Kidney epithelial cell (primary cell): ENCODE measurements around the gene PKNOX1. TPM values are rescaled to one million over a fixed set of nuclear protein-coding genes. Genes with fewer than 3 reads are reported as not detected.
"Not testable (repeated sequence)": the region's sequence is repeated elsewhere in the genome, so short reads cannot be mapped to it uniquely, and the experiment has no call there.

ENCODE experiments used
- DNase-seq: peaks from one replicate; pipeline ENCODE4 v3.0.0-alpha.2; 2010; ENCODE audit warnings: low read depth
- H3K27me3 ChIP-seq: 2 replicates; pipeline ENCODE4 v1.6.0; 2011; ENCODE audit warnings: low read length; ENCODE audit not compliant: control insufficient read depth, insufficient read depth
- H3K36me3 ChIP-seq: 2 replicates; pipeline ENCODE4 v1.5.1; 2011; ENCODE audit warnings: low read length; ENCODE audit not compliant: control insufficient read depth, insufficient read depth
- H3K4me3 ChIP-seq: 2 replicates; pipeline ENCODE4 v1.5.1; 2011; ENCODE audit warnings: low read depth, mild to moderate bottlenecking, control low read depth, low read length
- total RNA-seq: library from RNA; depleted of rRNA; stranded (reverse); fragments of >200 nt; gene quantifications from 2 replicates; pipeline ENCODE4 v1.2.3, GENCODE V29; 2015

The PKNOX1 gene
- total RNA-seq, 1 donor from 2014 or later = 18.3 TPM

DNA sequence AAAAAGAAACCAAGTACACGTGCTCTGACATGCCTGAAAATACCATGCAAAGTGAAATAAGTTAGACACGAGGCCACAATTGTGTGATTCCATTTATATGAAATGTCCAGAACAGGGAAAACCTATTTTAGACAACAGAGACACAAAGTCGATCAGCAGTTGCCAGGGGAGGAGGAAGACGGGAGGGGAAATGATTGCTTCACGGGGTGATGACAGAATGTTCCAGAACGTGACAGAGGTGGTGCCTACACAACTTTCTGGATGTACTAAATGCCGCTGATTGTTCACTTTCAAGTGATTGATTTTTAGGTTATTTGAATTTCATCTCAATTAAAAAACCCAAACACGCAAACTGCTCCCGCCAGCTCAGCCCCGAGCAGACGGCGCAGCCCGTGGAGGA, 78.8 kb downstream of the PKNOX1 start:
- H3K36me3 ChIP-seq, DNase-seq, H3K4me3 ChIP-seq, H3K27me3 ChIP-seq: not testable (repeated sequence)

DNA sequence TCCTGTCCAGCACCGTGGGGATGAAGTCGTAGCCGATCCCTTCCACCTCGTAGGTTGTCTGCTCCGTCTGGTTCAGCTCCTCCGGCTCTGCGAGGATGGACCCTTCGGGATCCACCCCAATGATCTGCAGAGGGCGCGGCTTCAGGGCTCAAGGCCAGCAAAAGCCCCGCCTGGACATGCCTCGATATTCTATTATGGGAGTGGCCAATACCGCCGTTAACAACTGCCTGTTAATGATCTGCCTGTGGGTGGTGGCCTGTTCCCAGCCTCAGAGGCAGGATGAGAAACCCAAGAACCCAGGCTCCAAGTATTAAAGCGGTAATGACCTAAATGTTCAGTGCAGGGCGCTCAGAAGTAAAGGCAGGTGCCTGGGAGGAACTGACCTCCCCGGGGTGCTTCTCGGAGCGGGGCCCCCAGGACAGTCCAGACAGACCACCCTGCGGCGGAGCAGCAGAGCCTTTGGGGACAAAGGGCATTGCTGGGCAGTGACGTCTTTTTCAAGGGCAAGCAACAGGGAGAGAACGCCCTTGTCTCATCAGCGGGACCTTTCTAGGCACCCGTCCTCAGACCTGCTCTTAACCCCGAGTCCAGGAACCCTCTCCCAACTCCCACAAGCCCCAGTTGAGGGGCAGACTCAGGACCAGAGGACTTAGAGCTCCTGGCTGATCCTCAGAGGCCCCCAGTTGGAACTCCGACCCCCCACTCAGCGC, 88.7 kb downstream of the PKNOX1 start:
- DNase-seq, H3K36me3 ChIP-seq, H3K4me3 ChIP-seq, H3K27me3 ChIP-seq: not testable (repeated sequence)

DNA sequence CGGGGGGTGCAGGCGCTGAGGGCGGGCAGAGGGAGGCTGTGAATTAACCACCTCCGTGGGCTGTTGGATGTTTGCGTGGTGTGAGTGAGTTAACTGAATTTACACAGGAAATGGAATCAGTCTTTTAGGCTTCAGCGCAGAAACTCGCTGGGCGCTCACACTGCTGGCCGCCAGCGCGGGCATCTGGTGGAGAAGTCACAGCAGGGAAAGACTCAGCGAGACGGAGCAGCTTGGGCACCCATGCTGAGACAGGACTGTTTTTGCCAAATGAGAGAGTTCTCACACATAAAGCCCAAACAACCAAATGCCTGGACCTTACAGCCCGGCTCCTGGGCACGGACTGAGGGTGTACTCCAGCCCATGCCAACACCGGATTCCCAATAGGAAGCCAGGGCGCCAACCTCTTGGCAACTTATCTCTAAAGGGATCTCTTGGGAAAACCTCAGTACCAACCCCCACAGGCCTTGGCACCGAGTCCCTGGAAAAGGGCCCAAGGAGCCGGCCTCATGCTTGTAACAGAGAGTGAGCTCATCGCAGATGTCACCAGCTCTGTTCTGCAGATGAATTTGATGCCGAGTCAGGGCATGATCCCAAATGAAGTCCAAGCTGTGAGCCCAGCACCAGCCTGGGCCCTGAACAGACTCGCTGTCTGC, 90.0 kb downstream of the PKNOX1 start:
- not testable (repeated sequence) for H3K27me3 ChIP-seq, DNase-seq, H3K4me3 ChIP-seq

DNA sequence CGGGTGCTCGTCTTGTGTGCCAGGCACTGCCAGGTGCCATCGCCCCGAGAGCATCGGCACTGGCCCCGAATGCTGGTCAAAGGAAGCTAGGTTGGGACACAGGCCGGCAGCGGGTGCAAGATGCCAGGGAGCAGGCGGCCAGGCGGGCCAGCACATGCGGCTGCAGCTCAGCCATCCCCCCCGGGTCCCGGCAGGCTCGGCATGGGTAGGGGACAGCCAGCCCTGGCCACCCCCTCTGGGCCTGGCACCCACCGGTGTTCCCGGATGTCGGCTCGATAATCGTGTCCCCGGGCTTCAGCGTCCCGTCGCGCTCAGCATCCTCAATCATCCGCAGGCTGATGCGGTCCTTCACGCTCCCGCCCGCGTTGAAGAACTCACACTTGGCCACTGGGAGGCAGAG, 91.6 kb downstream of the PKNOX1 start:
- not testable (repeated sequence) for H3K27me3 ChIP-seq, DNase-seq, H3K36me3 ChIP-seq, H3K4me3 ChIP-seq

More for the DNA sequence above, 90.0 kb downstream of the PKNOX1 start:
- H3K36me3 ChIP-seq = not testable (repeated sequence)

DNA sequence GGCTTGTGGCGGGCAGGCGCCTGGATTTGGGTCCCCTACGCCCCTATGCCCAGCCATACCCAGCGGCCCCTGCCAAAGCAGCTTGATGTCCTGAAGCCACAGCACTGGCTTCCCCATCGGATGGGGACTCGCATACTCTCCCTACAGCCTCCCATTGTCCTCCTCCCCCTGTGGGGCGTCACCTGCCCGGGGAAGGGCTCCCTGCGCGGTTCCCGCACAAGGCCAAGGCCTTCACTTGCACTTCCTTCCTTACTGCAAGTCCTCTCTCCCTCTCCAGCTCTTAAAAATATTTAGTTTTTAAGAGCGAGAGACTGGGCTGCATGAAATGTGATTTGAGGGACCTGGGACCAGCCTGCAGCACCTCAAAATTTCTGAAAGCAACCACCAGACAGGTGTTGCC, 92.3 kb downstream of the PKNOX1 start:
- not testable (repeated sequence) for H3K36me3 ChIP-seq, H3K4me3 ChIP-seq, H3K27me3 ChIP-seq, DNase-seq

DNA sequence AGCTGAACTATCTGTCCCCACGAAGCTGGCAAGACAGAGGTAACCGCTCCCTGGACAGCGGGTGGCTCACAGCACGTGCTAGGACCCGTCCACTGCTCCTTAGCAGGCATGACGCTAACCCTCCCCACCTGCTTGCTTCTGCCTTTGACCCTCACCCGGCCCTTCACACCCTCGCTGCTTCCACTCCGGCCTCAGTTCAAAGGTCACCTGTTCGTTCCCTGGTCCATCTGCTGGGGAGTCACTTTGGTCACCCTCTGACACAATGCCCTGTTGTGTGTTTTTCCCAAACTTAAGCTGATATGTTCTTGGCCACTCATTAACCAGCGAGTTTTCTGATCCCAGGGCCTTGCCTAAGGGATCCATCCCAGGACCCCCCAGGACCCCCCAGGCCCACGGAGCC, 93.7 kb downstream of the PKNOX1 start:
- DNase-seq, H3K4me3 ChIP-seq, H3K36me3 ChIP-seq, H3K27me3 ChIP-seq: not testable (repeated sequence)

DNA sequence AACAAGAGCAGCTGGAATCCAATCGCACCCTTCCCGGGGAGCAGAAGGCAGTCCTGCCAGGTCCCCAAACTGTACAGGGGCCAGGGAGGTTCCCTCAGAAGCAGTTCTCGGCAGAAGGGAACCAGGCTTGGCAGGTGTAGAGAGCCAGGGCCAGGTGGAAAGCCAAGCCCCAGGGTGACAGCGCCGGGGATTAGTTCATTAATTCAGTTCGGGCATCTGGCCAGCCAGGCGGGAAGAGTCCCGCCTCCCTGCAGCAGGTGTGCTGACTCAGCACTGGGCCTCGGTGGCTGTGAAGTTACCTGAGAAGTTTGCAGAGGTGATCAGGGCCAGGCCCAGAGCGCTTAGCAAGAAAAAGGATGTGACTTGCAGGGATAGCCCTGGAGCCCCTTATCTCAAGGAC, 95.3 kb downstream of the PKNOX1 start:
- H3K36me3 ChIP-seq, H3K4me3 ChIP-seq, H3K27me3 ChIP-seq, DNase-seq: not testable (repeated sequence)

DNA sequence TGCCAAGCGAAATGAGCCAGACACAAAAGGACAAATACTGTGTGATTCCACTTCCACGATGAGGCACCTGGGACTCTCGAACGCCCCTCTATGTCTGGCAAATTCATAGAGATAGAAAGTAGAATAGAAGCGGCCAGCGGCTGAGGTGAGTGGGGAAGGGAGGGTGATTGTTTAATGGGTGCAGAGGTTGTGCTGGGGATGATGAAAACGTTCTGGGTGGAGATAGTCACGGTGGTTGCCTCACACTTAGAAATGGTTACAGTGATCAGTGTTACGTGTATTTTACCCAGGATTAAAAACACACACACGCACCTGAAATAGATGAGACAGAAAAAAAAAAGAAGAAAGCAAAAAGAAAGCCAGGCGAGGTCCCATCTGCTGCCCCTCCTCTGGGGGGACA, 98.4 kb downstream of the PKNOX1 start:
- not testable (repeated sequence) for H3K27me3 ChIP-seq, H3K36me3 ChIP-seq, H3K4me3 ChIP-seq, DNase-seq

DNA sequence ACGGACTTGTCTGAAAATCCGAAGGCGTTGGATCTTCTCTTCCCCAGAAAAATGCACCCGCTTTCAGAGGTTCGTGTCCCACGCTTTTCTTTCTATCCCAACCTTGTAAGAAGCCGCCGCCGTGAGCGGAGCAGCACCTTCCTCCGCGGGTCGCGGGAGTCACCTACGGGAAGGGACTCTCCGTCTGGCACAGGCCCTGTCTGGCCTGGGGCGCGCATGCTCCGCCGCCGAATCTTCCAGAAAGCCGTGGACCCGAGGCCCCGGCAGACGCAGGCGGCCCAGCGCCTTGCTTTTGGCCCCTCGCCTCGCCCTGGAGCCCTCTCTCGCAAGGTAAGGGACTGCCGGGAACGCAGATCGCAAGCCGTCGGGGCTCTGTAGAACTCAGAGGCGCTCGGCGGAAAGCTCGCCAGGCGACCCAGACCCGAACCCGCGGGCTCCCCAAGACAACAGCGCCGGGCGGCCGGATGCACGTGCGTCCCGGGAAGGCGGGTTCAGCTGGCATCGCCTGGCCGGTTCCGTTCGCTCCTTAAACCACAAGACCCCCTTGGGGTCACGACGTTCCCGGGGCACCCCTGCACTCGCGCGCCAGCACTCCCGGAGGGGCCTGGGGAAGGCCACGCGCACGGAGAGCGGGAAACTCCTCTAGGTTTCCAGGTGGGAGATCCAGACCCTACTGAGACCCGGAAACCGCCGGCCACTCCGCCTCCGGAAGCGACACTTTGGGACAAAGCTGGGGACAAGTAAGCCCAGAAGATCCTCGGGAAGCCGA, 100.2 kb downstream of the PKNOX1 start:
- H3K36me3 ChIP-seq, H3K27me3 ChIP-seq, DNase-seq, H3K4me3 ChIP-seq: not testable (repeated sequence)

DNA sequence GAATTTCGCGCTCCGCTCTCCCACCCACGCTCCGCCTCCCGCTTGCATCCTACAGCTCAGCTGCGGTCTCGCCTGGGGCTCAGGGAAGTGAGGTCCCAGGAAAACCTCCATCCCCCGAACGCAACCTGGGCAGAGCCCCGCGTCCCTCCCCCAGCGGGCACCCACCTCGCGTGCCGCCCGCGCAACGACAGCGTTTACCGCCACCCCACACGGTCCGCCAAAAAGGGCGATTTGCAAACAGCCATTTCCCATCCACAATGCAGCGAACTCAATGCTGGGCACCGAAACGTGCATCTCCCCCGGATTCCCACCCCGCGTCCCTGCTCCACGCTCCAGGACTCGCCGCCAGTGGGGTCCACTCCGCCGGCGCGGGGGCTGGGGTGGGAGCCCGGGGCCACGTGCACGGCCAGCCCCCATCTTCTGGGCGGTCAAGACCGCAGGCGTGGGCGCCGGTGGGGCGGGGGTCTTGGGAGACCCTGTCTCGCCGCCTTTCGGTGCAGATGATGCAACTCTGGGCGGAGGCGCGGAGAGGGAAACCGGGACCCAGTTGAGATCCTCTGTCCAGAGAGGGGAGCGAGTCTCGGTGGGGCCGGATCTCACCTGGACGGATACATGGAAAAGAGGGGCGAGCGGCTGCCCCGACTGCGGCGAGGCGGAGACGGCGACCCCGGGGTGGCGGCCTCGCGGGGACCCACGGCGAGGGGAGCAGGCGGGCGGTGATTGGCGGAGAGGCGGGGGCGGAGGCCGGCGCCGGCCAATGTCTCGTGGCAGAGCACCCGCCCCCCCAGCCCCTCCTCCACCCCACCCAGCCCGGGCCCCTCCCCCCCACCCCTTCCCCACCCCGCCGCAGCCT, 101.0 kb downstream of the PKNOX1 start, which contains the start of gene CBS:
TSS of gene CBS (minus strand) at position 666 of the 853 bp plus-strand sequence. CDS start 3,642 bp downstream, outside the sequence.
- not testable (repeated sequence) for H3K4me3 ChIP-seq, DNase-seq, H3K27me3 ChIP-seq, H3K36me3 ChIP-seq

DNA sequence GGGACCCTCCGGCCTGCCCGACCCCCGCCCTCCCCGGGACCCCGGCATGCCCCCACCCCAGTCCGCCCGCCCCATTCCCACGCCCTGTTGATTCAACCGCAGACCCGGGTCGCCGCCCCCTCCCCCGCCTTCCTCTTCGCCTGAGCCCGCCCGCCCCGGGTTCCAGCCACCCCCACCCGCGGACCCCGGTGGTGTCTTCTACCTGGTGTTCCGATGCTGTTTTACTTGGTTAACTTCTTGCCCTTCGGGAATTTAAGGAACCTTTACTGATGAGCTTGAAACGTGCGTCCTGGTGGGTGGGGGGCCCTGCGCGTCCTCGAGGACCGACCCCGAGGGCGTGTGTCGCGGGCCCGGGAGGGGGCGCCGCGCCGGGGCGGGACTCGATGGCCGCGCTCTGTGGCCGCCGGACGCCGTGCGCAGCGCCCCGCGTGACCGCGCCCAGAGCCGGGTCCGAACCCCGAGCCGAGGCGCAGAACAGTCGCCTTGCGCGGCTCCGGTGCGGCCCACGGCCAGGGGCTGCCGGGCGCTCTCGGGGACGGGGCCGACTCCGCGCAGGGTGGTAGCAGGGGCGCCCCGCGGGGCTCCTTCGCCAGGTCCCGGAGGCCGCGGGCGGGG, 101.8 kb downstream of the PKNOX1 start:
- not testable (repeated sequence) for H3K36me3 ChIP-seq, H3K4me3 ChIP-seq, H3K27me3 ChIP-seq, DNase-seq

DNA sequence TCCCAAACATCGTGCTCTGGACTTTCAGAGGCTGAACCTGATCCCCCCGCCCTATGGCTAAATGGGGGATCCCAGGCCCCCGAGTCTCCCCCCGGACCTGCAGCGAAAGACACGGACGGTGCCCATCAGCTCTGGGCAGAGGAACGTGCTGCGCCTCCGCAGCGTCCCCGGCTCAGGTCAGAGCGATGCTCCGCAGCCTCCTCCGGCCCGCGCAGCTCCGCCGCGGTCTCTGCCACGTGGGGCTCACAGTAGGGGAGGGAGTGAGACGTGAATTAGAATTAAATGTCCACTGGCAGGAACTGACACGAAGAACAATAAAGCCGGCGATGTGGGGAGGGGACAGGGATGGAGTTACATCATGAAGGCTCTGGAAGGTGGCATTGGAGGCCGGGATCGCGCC, 102.3 kb downstream of the PKNOX1 start:
- H3K27me3 ChIP-seq, H3K36me3 ChIP-seq, DNase-seq, H3K4me3 ChIP-seq: not testable (repeated sequence)

DNA sequence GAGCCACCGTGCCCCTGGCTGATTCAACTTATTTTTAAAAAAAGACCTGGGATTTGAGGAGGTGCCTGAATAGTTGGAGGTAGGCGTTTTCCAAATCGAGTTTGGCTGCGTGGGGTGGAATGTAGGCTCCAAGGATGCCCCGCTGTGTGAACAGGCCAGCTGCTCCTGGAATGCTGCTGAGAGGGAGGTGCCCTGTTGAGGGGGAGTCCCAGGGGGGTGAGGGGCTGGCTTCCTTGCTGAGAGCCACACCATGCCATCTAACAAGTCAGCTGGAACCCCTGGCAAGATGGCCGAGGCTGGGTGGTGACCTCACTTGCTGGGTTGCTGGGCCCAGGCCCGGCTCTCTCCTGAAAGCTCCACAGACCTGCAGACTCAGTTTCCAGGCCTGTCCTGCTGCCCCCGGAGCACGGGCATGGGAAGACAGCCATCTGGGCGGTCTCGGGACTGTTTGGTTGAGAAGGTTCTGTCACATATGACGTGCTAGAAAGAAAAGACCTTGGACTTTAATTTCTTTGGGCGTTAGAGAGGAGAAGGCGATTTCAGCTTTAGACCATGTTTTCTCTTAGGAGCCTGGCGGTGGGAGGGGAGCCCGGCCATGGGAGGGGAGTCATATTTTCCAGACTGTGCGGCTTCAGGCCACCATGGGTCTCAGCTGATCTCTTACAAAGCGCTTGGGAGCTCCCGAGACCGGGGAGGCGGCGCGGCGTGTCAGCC, 108.4 kb downstream of the PKNOX1 start:
- DNase-seq, H3K27me3 ChIP-seq, H3K36me3 ChIP-seq, H3K4me3 ChIP-seq: not testable (repeated sequence)
